Neural cell (in vitro differentiated cells): Measurements from ENCODE around the gene SRGAP3. TPM values are rescaled to one million over a fixed set of nuclear protein-coding genes. Genes with fewer than 3 reads are reported as not detected.

Experiments
- H2AFZ ChIP-seq: fragments of 200-600, 300-800 bp; sonication (generic), shearing (Covaris generic); 2 replicates; pipeline ENCODE4 v1.6.0; 2014; ENCODE audit warnings: low read depth, mild to moderate bottlenecking, antibody characterized with exemption, low read length, moderate library complexity
- H3F3A ChIP-seq: fragments of 200-600 bp; shearing (Covaris generic); 2 replicates; pipeline ENCODE4 v1.6.1; 2016; ENCODE audit warnings: mild to moderate bottlenecking, moderate library complexity, mixed read lengths, antibody characterized with exemption, low read length; ENCODE audit not compliant: insufficient read depth, poor library complexity, severe bottlenecking
- H3K27ac ChIP-seq: fragments of 200-600, 300-800 bp; sonication (generic), shearing (Covaris generic); 2 replicates; pipeline ENCODE4 v1.5.1; 2014; ENCODE audit warnings: mild to moderate bottlenecking, low read length, moderate library complexity
- H3K27me3 ChIP-seq: fragments of 300-800, 200-600 bp; sonication (generic), shearing (Covaris generic); 2 replicates; pipeline ENCODE4 v1.6.0; 2014; ENCODE audit warnings: mild to moderate bottlenecking, low read depth, low read length, moderate library complexity; ENCODE audit not compliant: insufficient read depth
- H3K36me3 ChIP-seq: fragments of 300-800, 200-600 bp; sonication (generic), shearing (Covaris generic); 2 replicates; pipeline ENCODE4 v1.5.1; 2014; ENCODE audit warnings: mild to moderate bottlenecking, antibody characterized with exemption, low read length, moderate library complexity; ENCODE audit not compliant: insufficient read depth
- H3K4me2 ChIP-seq: fragments of 300-800, 200-600 bp; sonication (generic), shearing (Covaris generic); 2 replicates; pipeline ENCODE4 v1.6.0; 2014; ENCODE audit warnings: mild to moderate bottlenecking, low read length
- H3K4me3 ChIP-seq: fragments of 300-800, 200-600 bp; sonication (generic), shearing (Covaris generic); 2 replicates; pipeline ENCODE4 v1.5.1; 2014; ENCODE audit warnings: mild to moderate bottlenecking, low read length, moderate library complexity
- H3K79me2 ChIP-seq: fragments of 200-600 bp; shearing (Covaris generic); replicated peaks from 2 replicates; pipeline ENCODE4 v1.6.0; 2014; ENCODE audit warnings: mild to moderate bottlenecking, low read length, moderate library complexity; ENCODE audit not compliant: insufficient read depth
- H3K9ac ChIP-seq: fragments of 300-800, 200-600 bp; sonication (generic), shearing (Covaris generic); 2 replicates; pipeline ENCODE4 v1.6.1; 2016; ENCODE audit warnings: mild to moderate bottlenecking, low read length, mixed read lengths
- H3K9me2 ChIP-seq: fragments of 200-600 bp; shearing (Covaris generic); 2 replicates; pipeline ENCODE4 v1.6.1; 2016; ENCODE audit warnings: mild to moderate bottlenecking, low read length, mixed read lengths; ENCODE audit not compliant: insufficient read depth
- H3K9me3 ChIP-seq: fragments of 200-600, 300-800 bp; sonication (generic), shearing (Covaris generic); 2 replicates; pipeline ENCODE4 v1.6.1; 2016; ENCODE audit warnings: mild to moderate bottlenecking, mixed run types, low read length, moderate library complexity, mixed read lengths
- H4K20me1 ChIP-seq: fragments of 200-600 bp; shearing (Covaris generic); 2 replicates; pipeline ENCODE4 v1.6.1; 2016; ENCODE audit warnings: mild to moderate bottlenecking, mixed run types; ENCODE audit not compliant: insufficient read depth
- CTCF ChIP-seq: fragments of 450-650 bp; IDR thresholded peaks from 2 replicates; pipeline ENCODE4 v1.5.1; 2014; ENCODE audit warnings: antibody characterized with exemption, mild to moderate bottlenecking, moderate library complexity; ENCODE audit not compliant: poor library complexity, severe bottlenecking
- EP300 ChIP-seq: fragments of 450-650 bp; conservative IDR thresholded peaks from 2 replicates; pipeline ENCODE4 v1.6.1; 2014; ENCODE audit warnings: antibody characterized with exemption, mild to moderate bottlenecking, moderate library complexity; ENCODE audit not compliant: poor library complexity, severe bottlenecking
- EZH2 ChIP-seq: fragments of 200-600, 300-800 bp; shearing (Covaris generic), sonication (generic); IDR thresholded peaks from 2 replicates; pipeline ENCODE4 v1.6.1; 2014; ENCODE audit warnings: antibody characterized with exemption, low read length, borderline replicate concordance, mild to moderate bottlenecking; ENCODE audit not compliant: insufficient read depth, poor library complexity, severe bottlenecking
- MXI1 ChIP-seq: fragments of 450-650 bp; conservative IDR thresholded peaks from 2 replicates; pipeline ENCODE4 v1.6.1; 2014; ENCODE audit warnings: antibody characterized with exemption, mild to moderate bottlenecking; ENCODE audit not compliant: poor library complexity, severe bottlenecking
- POLR2AphosphoS5 ChIP-seq: IDR thresholded peaks from 2 replicates; pipeline ENCODE4 v1.6.1; 2012
- RAD21 ChIP-seq: fragments of 450-650 bp; conservative IDR thresholded peaks from 2 replicates; pipeline ENCODE4 v1.6.1; 2014; ENCODE audit warnings: antibody characterized with exemption, mild to moderate bottlenecking, moderate library complexity
- REST ChIP-seq: IDR thresholded peaks from 2 replicates; pipeline ENCODE4 v1.6.1; 2012; ENCODE audit warnings: borderline replicate concordance
- SMC3 ChIP-seq: fragments of 450-650 bp; conservative IDR thresholded peaks from 2 replicates; pipeline ENCODE4 v1.6.1; 2014; ENCODE audit warnings: antibody characterized with exemption, mild to moderate bottlenecking, moderate library complexity; ENCODE audit not compliant: poor library complexity
- TAF1 ChIP-seq: IDR thresholded peaks from 2 replicates; pipeline ENCODE4 v1.6.1; 2012; ENCODE audit warnings: low read depth
- polyA plus RNA-seq: library from polyadenylated mRNA; depleted of rRNA; stranded (reverse); fragments of >200 nt; gene quantifications from 2 replicates; pipeline ENCODE4 v1.2.3, GENCODE V29; 2014

SRGAP3 gene
- polyA plus RNA-seq, 1 donor from 2014 or later = 31.5 TPM

- Histone ChIP-seq H3K79me2 (peaks cover 31% of the 10 kb centered on the region), H3K4me2 (no peak overlapping the region), H3K36me3 (no peaks in the 10 kb centered on the region), H3K9me2 (no peaks in the 10 kb centered on the region), H3K4me3 (no peak overlapping the region), H3F3A (no peaks in the 10 kb centered on the region), H4K20me1 (no peaks in the 10 kb centered on the region), H2AFZ (no peak overlapping the region), H3K27me3 (no peaks in the 10 kb centered on the region), H3K9ac (no peak overlapping the region), H3K27ac (no peak overlapping the region), H3K9me3 (no peaks in the 10 kb centered on the region)
- TF ChIP-seq REST = no peak
- no peak for TF ChIP-seq POLR2AphosphoS5
- no peak for TF ChIP-seq CTCF
These were observed 74.0 kb downstream of the SRGAP3 start for GRCh38 chr3:9175421-9175820.

GRCh38 chr3:9173445-9173844 lies 76.0 kb downstream of the SRGAP3 start:
- Histone ChIP-seq H3K27ac (no peak overlapping the region), H3K79me2 (peaks cover 31% of the 10 kb centered on the region), H3K27me3 (no peaks in the 10 kb centered on the region), H4K20me1 (no peaks in the 10 kb centered on the region), H3K9me3 (no peaks in the 10 kb centered on the region), H3K9ac (no peak overlapping the region), H3K9me2 (no peaks in the 10 kb centered on the region), H3K36me3 (no peaks in the 10 kb centered on the region), H3K4me2 (no peak overlapping the region), H3K4me3 (no peak overlapping the region), H3F3A (no peaks in the 10 kb centered on the region), H2AFZ (no peak overlapping the region)
- TF ChIP-seq TAF1 (no peak), EZH2 (no peak), MXI1 (no peak), EP300 (no peak), SMC3 (no peak), RAD21 (no peak), CTCF (no peak), REST (no peak), POLR2AphosphoS5 (no peak)
